H1 (cell line): ENCODE data around the gene FOXO6. TPM values are rescaled to one million over a fixed set of nuclear protein-coding genes. Genes with fewer than 3 reads are reported as not detected.

Experiments used
- CTCF ChIA-PET: fragments of 300-600 bp; sonication (Branson Sonifier 250); formaldehyde crosslinking; loops from one replicate; lab custom pipeline; 2021; ENCODE audit not compliant: partially characterized antibody; lab: Charles Lee
- POLR2A ChIA-PET: fragments of 300-600 bp; sonication (Branson Sonifier 250); formaldehyde crosslinking; loops from one replicate; lab custom pipeline; 2021; ENCODE audit warnings: inconsistent platforms; ENCODE audit not compliant: partially characterized antibody; lab: Charles Lee
- DNase-seq, 2 experiments: peaks; one replicate each; pipeline versions ENCODE4 v3.0.0 to v3.0.0-alpha.2; 2010 to 2022; ENCODE audit warnings: low spot score in 2 of 2, low read depth in 1 of 2, mixed read lengths in 1 of 2
- FAIRE-seq: peaks from 2 replicates; lab custom pipeline; 2011; peaks lifted over from hg19 to GRCh38; lab: Jason Lieb, UNC
- H2AFZ ChIP-seq: 2 replicates; pipeline ENCODE4 v1.8.1; 2012; ENCODE audit warnings: low read length, inconsistent platforms
- H2AK5ac ChIP-seq: 2 replicates; pipeline ENCODE4 v1.6.1; 2013; ENCODE audit warnings: low read depth, low read length
- H2BK120ac ChIP-seq: replicated peaks from 2 replicates; pipeline ENCODE3; 2013; ENCODE audit warnings: low read depth, low read length, inconsistent platforms
- H2BK12ac ChIP-seq: 2 replicates; pipeline ENCODE4 v1.6.1; 2013; ENCODE audit warnings: low read depth, low read length
- H2BK15ac ChIP-seq: 2 replicates; pipeline ENCODE4 v1.6.1; 2013; ENCODE audit warnings: low read length
- H2BK20ac ChIP-seq: 2 replicates; pipeline ENCODE4 v1.6.1; 2013; ENCODE audit warnings: low read length
- H2BK5ac ChIP-seq: 2 replicates; pipeline ENCODE4 v1.6.1; 2013; ENCODE audit warnings: low read depth, low read length
- H3K14ac ChIP-seq: 2 replicates; pipeline ENCODE4 v1.6.1; 2013; ENCODE audit warnings: inconsistent platforms; ENCODE audit not compliant: insufficient read length
- H3K18ac ChIP-seq: 2 replicates; pipeline ENCODE4 v1.6.1; 2013; ENCODE audit warnings: low read length; ENCODE audit errors: extremely low read depth
- H3K23ac ChIP-seq: 2 replicates; pipeline ENCODE4 v1.6.1; 2013; ENCODE audit warnings: inconsistent platforms; ENCODE audit not compliant: insufficient read length
- H3K23me2 ChIP-seq: 2 replicates; pipeline ENCODE4 v1.6.1; 2013; ENCODE audit warnings: low read depth, low read length
- H3K27ac ChIP-seq: 2 replicates; pipeline ENCODE4 v1.6.1; 2011; ENCODE audit warnings: low read depth, low read length, inconsistent platforms
- H3K27me3 ChIP-seq, 4 experiments: replicated peaks in 1 of 4; 1 replicate in 1 of 4; 2 replicates in 3 of 4; pipeline versions ENCODE4 v1.6.1 to v1.8.1; 2011 to 2013; ENCODE audit warnings: low read length in 3 of 4, mild to moderate bottlenecking in 3 of 4, inconsistent platforms in 2 of 4, mixed read lengths in 2 of 4, moderate library complexity in 1 of 4; ENCODE audit not compliant: control insufficient read depth in 3 of 4, insufficient read depth in 3 of 4; ENCODE audit errors: extremely low read depth in 1 of 4
- H3K36me3 ChIP-seq, 4 experiments: 2 replicates each; pipeline versions ENCODE4 v1.6.1 to v1.8.1; 2011 to 2013; ENCODE audit warnings: mild to moderate bottlenecking in 4 of 4, low read length in 3 of 4, moderate library complexity in 2 of 4, control low read depth in 1 of 4, inconsistent platforms in 1 of 4; ENCODE audit not compliant: insufficient read depth in 4 of 4, control insufficient read depth in 2 of 4
- H3K4ac ChIP-seq: replicated peaks from 2 replicates; pipeline ENCODE3; 2013; ENCODE audit warnings: low read length, low read depth, mixed read lengths, inconsistent platforms; ENCODE audit not compliant: insufficient read length
- H3K4me1 ChIP-seq, 4 experiments: replicated peaks in 1 of 4; 1 replicate in 1 of 4; 2 replicates in 3 of 4; pipeline versions ENCODE4 v1.6.1 to v1.8.1; 2011 to 2013; ENCODE audit warnings: low read length in 3 of 4, inconsistent platforms in 2 of 4, mixed read lengths in 1 of 4; ENCODE audit not compliant: insufficient read depth in 4 of 4, control insufficient read depth in 3 of 4
- H3K4me2 ChIP-seq, 2 experiments: 2 replicates each; pipeline versions ENCODE4 v1.6.1 to v1.8.1; 2011 to 2013; ENCODE audit warnings: low read depth in 2 of 2, low read length in 2 of 2, control low read depth in 1 of 2, inconsistent platforms in 1 of 2, mild to moderate bottlenecking in 1 of 2; ENCODE audit not compliant: insufficient read depth in 1 of 2
- H3K4me3 ChIP-seq, 4 experiments: fragments of 200-600, 300-600 bp in 1 of 4; sonication (generic), shearing (Covaris generic), sonication (Bioruptor Twin) in 1 of 4; 2 replicates each; pipeline versions ENCODE4 v1.5.1 to v1.8.1; 2011 to 2016; ENCODE audit warnings: low read length in 4 of 4, low read depth in 3 of 4, control low read depth in 2 of 4, inconsistent platforms in 2 of 4, mild to moderate bottlenecking in 2 of 4, mixed read lengths in 1 of 4, moderate library complexity in 1 of 4; ENCODE audit not compliant: insufficient read depth in 2 of 4; ENCODE audit errors: extremely low read depth in 1 of 4
- H3K56ac ChIP-seq: replicated peaks from 2 replicates; pipeline ENCODE3; 2013; ENCODE audit warnings: low read depth, mild to moderate bottlenecking, mixed read lengths, low read length, inconsistent platforms; ENCODE audit not compliant: insufficient read length
- H3K79me1 ChIP-seq: 2 replicates; pipeline ENCODE4 v1.6.1; 2013; ENCODE audit warnings: low read depth, low read length, control low read depth
- H3K79me2 ChIP-seq, 2 experiments: 2 replicates each; pipeline versions ENCODE4 v1.6.1 to v1.8.1; 2012 to 2013; ENCODE audit warnings: low read length in 2 of 2, mild to moderate bottlenecking in 2 of 2, inconsistent platforms in 1 of 2; ENCODE audit not compliant: insufficient read depth in 2 of 2, control insufficient read depth in 1 of 2
- H3K9ac ChIP-seq, 4 experiments: replicated peaks in 1 of 4; 1 replicate in 1 of 4; 2 replicates in 3 of 4; pipeline versions ENCODE4 v1.6.1 to v1.8.1; 2011 to 2013; ENCODE audit warnings: low read depth in 3 of 4, low read length in 3 of 4, control low read depth in 2 of 4, mild to moderate bottlenecking in 2 of 4, moderate library complexity in 2 of 4, inconsistent platforms in 1 of 4; ENCODE audit errors: extremely low read depth in 1 of 4
- H3K9me3 ChIP-seq, 2 experiments: 2 replicates each; pipeline versions ENCODE4 v1.6.1 to v1.8.1; 2012 to 2013; ENCODE audit warnings: mild to moderate bottlenecking in 2 of 2, moderate library complexity in 2 of 2, control low read depth in 1 of 2, inconsistent platforms in 1 of 2, low read depth in 1 of 2, low read length in 1 of 2, mixed read lengths in 1 of 2; ENCODE audit not compliant: insufficient read depth in 2 of 2
- H4K20me1 ChIP-seq, 2 experiments: replicated peaks in 1 of 2; 2 replicates each; pipeline versions ENCODE3 to v1.8.1; 2011 to 2013; ENCODE audit warnings: inconsistent platforms in 2 of 2, low read length in 2 of 2, mild to moderate bottlenecking in 1 of 2; ENCODE audit not compliant: insufficient read depth in 2 of 2, control insufficient read depth in 1 of 2
- H4K5ac ChIP-seq: 2 replicates; pipeline ENCODE4 v1.6.1; 2013; ENCODE audit warnings: low read length, low read depth, mixed read lengths, inconsistent platforms; ENCODE audit not compliant: insufficient read length
- H4K8ac ChIP-seq: 2 replicates; pipeline ENCODE4 v1.8.0; 2013; ENCODE audit warnings: mild to moderate bottlenecking, moderate library complexity, low read length, inconsistent platforms; ENCODE audit not compliant: insufficient read depth; ENCODE audit errors: extremely low read depth
- H4K91ac ChIP-seq: replicated peaks from 2 replicates; pipeline ENCODE3; 2013; ENCODE audit warnings: low read length, mixed read lengths, inconsistent platforms; ENCODE audit not compliant: insufficient read length
- ASH2L ChIP-seq: fragments of 200-600, 300-600 bp; sonication (generic); IDR thresholded peaks from one replicate; pipeline ENCODE4 v1.7.1; 2017; ENCODE audit warnings: low read length
- CTCF ChIP-seq, 3 experiments: IDR thresholded peaks; 1 replicate in 2 of 3; 2 replicates in 1 of 3; pipeline versions ENCODE4 v1.5.1 to v1.6.1; 2011; ENCODE audit warnings: low read length in 3 of 3, mild to moderate bottlenecking in 3 of 3, inconsistent platforms in 2 of 3, low read depth in 1 of 3, moderate library complexity in 1 of 3; ENCODE audit not compliant: insufficient read depth in 1 of 3; ENCODE audit errors: control extremely low read depth in 1 of 3
- GTF2F1 ChIP-seq: IDR thresholded peaks from 2 replicates; pipeline ENCODE4 v1.6.1; 2012; ENCODE audit warnings: low read depth, low read length, improper control_type of control experiment, borderline replicate concordance
- RAD21 ChIP-seq, 2 experiments: IDR thresholded peaks in 1 of 2; conservative IDR thresholded peaks in 1 of 2; 2 replicates each; pipeline ENCODE4 v1.6.1; 2011; ENCODE audit warnings: low read depth in 2 of 2, low read length in 2 of 2, improper control_type of control experiment in 1 of 2, inconsistent platforms in 1 of 2, mild to moderate bottlenecking in 1 of 2, moderate library complexity in 1 of 2
- SAP30 ChIP-seq: fragments of 300-600 bp; sonication (generic); IDR thresholded peaks from 2 replicates; pipeline ENCODE4 v1.7.1; 2012; ENCODE audit warnings: low read length, moderate library complexity, mild to moderate bottlenecking, inconsistent platforms; ENCODE audit not compliant: insufficient read depth, insufficient replicate concordance
- SP4 ChIP-seq: IDR thresholded peaks from 2 replicates; pipeline ENCODE4 v1.6.1; 2012; ENCODE audit warnings: low read length, inconsistent platforms
- WGBS, 2 experiments: shearing (Covaris generic) in 1 of 2; methylation state at CpG; one replicate each; pipeline versions ENCODE4 v1.1.6 to v1.1.7; 2013 to 2015; ENCODE audit warnings: low lambda C conversion rate in 2 of 2, mixed read lengths in 2 of 2, inconsistent platforms in 1 of 2, low coverage in 1 of 2, missing lambda C conversion rate in 1 of 2; ENCODE audit not compliant: insufficient replicate concordance in 2 of 2, insufficient coverage in 1 of 2, insufficient read length in 1 of 2; ENCODE audit errors: extremely low coverage in 1 of 2, missing lambda C conversion rate in 1 of 2; 5-methylcytosine and 5-hydroxymethylcytosine counted together
- polyA plus RNA-seq, 7 experiments: library from polyadenylated mRNA; depleted of rRNA in 3 of 7; stranded (reverse) in 5 of 7; unstranded in 2 of 7; fragments of >200 nt in 5 of 7; fragments of 200-250 nt in 2 of 7; gene quantifications; 1 replicate in 5 of 7; 2 replicates in 1 of 7; 4 replicates in 1 of 7; pipeline versions ENCODE4 v1.2.1 to v1.2.3, GENCODE V29; 2011 to 2013; ENCODE audit warnings: missing spikeins in 2 of 7, mixed read lengths in 2 of 7
- total RNA-seq: library from RNA; stranded (reverse); fragmentation: NEBNext Ultra II Directional; extraction: Animal tissue kit (Norgen Biotek cat#: 25700); gene quantifications from 2 replicates; pipeline ENCODE4 v1.2.1, GENCODE V29; 2021

The FOXO6 gene
- total and polyA plus RNA-seq, 2 of the 8 experiments (the other 6 are each of a cell fraction or from before 2014, with no cell fraction given): 0.59 to 3.0 TPM

GRCh38 chr1:41330588-41331545 is 30.4 kb upstream of the FOXO6 start:
- Histone ChIP-seq H2BK20ac (0 out of 2 replicates have a peak overlapping the region, but pooled peaks have one; percentile 67), H3K9me3 (no peaks in the 10 kb centered on the region), H3K56ac (no peak overlapping the region), H3K36me3 (no peaks in the 10 kb centered on the region), H3K4me2 (peak overlapping the region; percentile 45 to 49), H4K20me1 (no peaks in the 10 kb centered on the region), H3K4me1 (peaks cover 0 to 4% (median 4%) of the 10 kb centered on the region in 4 experiments; a peak in 5 of 7 replicates), H4K91ac (no peak overlapping the region), H4K8ac (0 out of 2 replicates have a peak overlapping the region, but pooled peaks have one; percentile 17), H2BK5ac (no peak overlapping the region), H3K9ac (no peak overlapping the region), H3K79me1 (no peaks in the 10 kb centered on the region), H3K23me2 (no peaks in the 10 kb centered on the region), H2BK12ac (no peak overlapping the region; the same call in 1 of the 2 replicates), H3K79me2 (no peaks in the 10 kb centered on the region), H3K27ac (no peak overlapping the region), H2AK5ac (no peak overlapping the region), H3K23ac (no peak overlapping the region)
- CTCF ChIA-PET: interaction anchor here (0.6 to 5.2 kb wide), 38 partner anchors 9 to 281 kb away, joined by 3 to 55 read pairs (median 6); partner anchors contain the start of gene EDN2
- peak; percentile 97 for FAIRE-seq
- TF ChIP-seq ASH2L (peak; percentile 9), SAP30 (no peak), GTF2F1 (no peak), CTCF (IDR thresholded peaks at IDR 0.05; ENCODE audit: control extremely low read depth in 1 of 3, insufficient read depth in 1 of 3, low read depth in 1 of 3, low read length in 3 of 3) (peak; percentile 12 to 65 (median 61); a peak in 3 of 4 replicates), RAD21 (IDR thresholded peaks at IDR 0.05 in 1 of 2, conservative IDR thresholded peaks at IDR 0.05 in 1 of 2; ENCODE audit: low read depth in 2 of 2, low read length in 2 of 2) (peak; percentile 23 to 37; a peak in 3 of 4 replicates), SP4 (no peak)
- TF ChIP-seq, all 59 proteins: peak for 3
- peak overlapping the region; percentile 67; the same call in 1 of the 2 replicates for H2BK15ac ChIP-seq
- no peak overlapping the region for H3K14ac ChIP-seq
- H3K18ac ChIP-seq: peak overlapping the region; percentile 75; the same call in 1 of the 2 replicates
- H3K4me3 ChIP-seq: no peak overlapping the region
- peak overlapping the region; percentile 91 for H2AFZ ChIP-seq
- no peak overlapping the region for H3K4ac ChIP-seq
- no peaks in the 10 kb centered on the region for H3K27me3 ChIP-seq
- WGBS, 2 experiments: 50% methylated on average over 17 of the region's 17 CpGs; no CpG with 5 or more reads in 1 of the 2 experiments
- POLR2A ChIA-PET: interaction anchor here (0.7 to 2.0 kb wide), 7 partner anchors 10 to 640 kb away, joined by 3 to 8 read pairs (median 3); no protein-coding TSS in a partner anchor
- DNase-seq: peak; percentile 43 to 74
- H4K5ac ChIP-seq: no peak overlapping the region
- no peak overlapping the region for H2BK120ac ChIP-seq
